HEK293 (cell line): Measurements from ENCODE around the gene STIM2.
"Not testable (repeated sequence)": the region's sequence is repeated elsewhere in the genome, so short reads cannot be mapped to it uniquely, and the experiment has no call there.

Source experiments
- CTCF ChIA-PET: fragments of 350-600 bp; formaldehyde crosslinking; extraction: SDS; loops from one replicate; lab custom pipeline; 2021; ENCODE audit warnings: antibody characterized with exemption; lab: Yijun Ruan, JAX
- POLR2A ChIA-PET: fragments of 300-600 bp; formaldehyde crosslinking; extraction: SDS; loops from one replicate; lab custom pipeline; 2020; ENCODE audit warnings: antibody characterized with exemption, inconsistent platforms; lab: Yijun Ruan, JAX
- H3K27ac ChIP-seq: fragments of 200-500 bp; sonication (Bioruptor generic); 2 replicates; pipeline ENCODE4 v1.5.1; 2014; ENCODE audit warnings: low read depth, low read length, control low read depth, inconsistent platforms; ENCODE audit errors: extremely low read depth
- H3K36me3 ChIP-seq, 2 experiments: fragments of 200-500 bp in 1 of 2; sonication (Bioruptor generic) in 1 of 2; 1 replicate in 1 of 2; 2 replicates in 1 of 2; pipeline ENCODE4 v1.5.1; 2014 to 2017; ENCODE audit warnings: inconsistent platforms in 2 of 2, low read length in 2 of 2; ENCODE audit not compliant: control insufficient read depth in 2 of 2, insufficient read depth in 1 of 2
- H3K4me1 ChIP-seq: fragments of 200-500 bp; sonication (Bioruptor generic); 2 replicates; pipeline ENCODE4 v1.5.1; 2014; ENCODE audit warnings: mild to moderate bottlenecking, low read length, inconsistent platforms; ENCODE audit not compliant: control insufficient read depth, insufficient read depth
- H3K4me3 ChIP-seq: 2 replicates; pipeline ENCODE4 v1.5.1; 2011; ENCODE audit warnings: low read depth, mild to moderate bottlenecking, control low read depth, low read length, moderate library complexity
- H3K9me3 ChIP-seq: fragments of 200-500 bp; sonication (Bioruptor generic); 2 replicates; pipeline ENCODE4 v1.5.1; 2014; ENCODE audit warnings: low read depth, low read length, inconsistent platforms; ENCODE audit not compliant: control insufficient read depth, insufficient read depth
- EGR2 ChIP-seq: fragments of 450-650 bp; formaldehyde crosslinking; IDR thresholded peaks from 2 replicates; pipeline ENCODE4 v1.5.1; 2016; ENCODE audit warnings: low read depth, missing biosample characterization, missing genetic modification characterization
- GLI4 ChIP-seq: fragments of 450-650 bp; formaldehyde crosslinking; IDR thresholded peaks from 2 replicates; pipeline ENCODE4 v1.5.1; 2016; ENCODE audit warnings: missing biosample characterization, missing genetic modification characterization
- GLIS1 ChIP-seq: fragments of 450-650 bp; formaldehyde crosslinking; IDR thresholded peaks from 2 replicates; pipeline ENCODE4 v1.5.1; 2016; ENCODE audit warnings: missing biosample characterization, missing genetic modification characterization
- KLF16 ChIP-seq: fragments of 450-650 bp; formaldehyde crosslinking; IDR thresholded peaks from 2 replicates; pipeline ENCODE4 v1.5.1; 2017; ENCODE audit warnings: missing biosample characterization, missing genetic modification characterization
- KLF9 ChIP-seq: fragments of 450-650 bp; formaldehyde crosslinking; IDR thresholded peaks from 2 replicates; pipeline ENCODE4 v1.5.1; 2016; ENCODE audit warnings: missing biosample characterization, missing genetic modification characterization, low read depth
- MZF1 ChIP-seq: fragments of 450-650 bp; formaldehyde crosslinking; IDR thresholded peaks from 2 replicates; pipeline ENCODE4 v1.5.1; 2017; ENCODE audit warnings: missing biosample characterization, missing genetic modification characterization, borderline replicate concordance
- SCRT2 ChIP-seq: fragments of 450-650 bp; formaldehyde crosslinking; IDR thresholded peaks from 2 replicates; pipeline ENCODE4 v1.5.1; 2016; ENCODE audit warnings: missing biosample characterization, missing genetic modification characterization
- WT1 ChIP-seq: fragments of 450-650 bp; formaldehyde crosslinking; IDR thresholded peaks from 2 replicates; pipeline ENCODE4 v1.5.1; 2016; ENCODE audit warnings: missing biosample characterization, missing genetic modification characterization
- ZBTB20 ChIP-seq: fragments of 450-650 bp; formaldehyde crosslinking; IDR thresholded peaks from 2 replicates; pipeline ENCODE4 v1.5.1; 2016; ENCODE audit warnings: missing biosample characterization, missing genetic modification characterization
- ZBTB21 ChIP-seq: fragments of 450-650 bp; formaldehyde crosslinking; IDR thresholded peaks from 2 replicates; pipeline ENCODE4 v1.5.1; 2017; ENCODE audit warnings: missing biosample characterization, missing genetic modification characterization
- ZBTB26 ChIP-seq: fragments of 450-650 bp; formaldehyde crosslinking; optimal IDR thresholded peaks from 2 replicates; pipeline ENCODE3; 2016; ENCODE audit warnings: missing biosample characterization, mild to moderate bottlenecking, missing genetic modification characterization
- ZBTB7A ChIP-seq: fragments of 450-650 bp; formaldehyde crosslinking; IDR thresholded peaks from 2 replicates; pipeline ENCODE4 v1.5.1; 2016; ENCODE audit warnings: low read depth, missing biosample characterization, missing genetic modification characterization
- ZNF174 ChIP-seq: fragments of 450-650 bp; formaldehyde crosslinking; IDR thresholded peaks from 2 replicates; pipeline ENCODE4 v1.5.0; 2017; ENCODE audit warnings: missing biosample characterization, mild to moderate bottlenecking, missing genetic modification characterization
- ZNF266 ChIP-seq: fragments of 450-650 bp; formaldehyde crosslinking; IDR thresholded peaks from 2 replicates; pipeline ENCODE4 v1.5.1; 2016; ENCODE audit warnings: missing biosample characterization, missing genetic modification characterization, low read depth
- ZNF311 ChIP-seq: fragments of 450-650 bp; formaldehyde crosslinking; IDR thresholded peaks from 2 replicates; pipeline ENCODE4 v1.5.1; 2017; ENCODE audit warnings: missing biosample characterization, missing genetic modification characterization, borderline replicate concordance
- ZNF404 ChIP-seq: fragments of 450-650 bp; formaldehyde crosslinking; IDR thresholded peaks from 2 replicates; pipeline ENCODE4 v1.5.1; 2017; ENCODE audit warnings: missing biosample characterization, missing genetic modification characterization
- ZNF426 ChIP-seq: fragments of 450-650 bp; formaldehyde crosslinking; IDR thresholded peaks from 2 replicates; pipeline ENCODE4 v1.5.1; 2017; ENCODE audit warnings: missing biosample characterization, missing genetic modification characterization, mild to moderate bottlenecking, inconsistent platforms, moderate library complexity
- ZNF433 ChIP-seq: fragments of 450-650 bp; formaldehyde crosslinking; IDR thresholded peaks from 2 replicates; pipeline ENCODE4 v1.5.1; 2016; ENCODE audit warnings: missing biosample characterization, missing genetic modification characterization, low read depth
- ZNF514 ChIP-seq: fragments of 450-650 bp; formaldehyde crosslinking; IDR thresholded peaks from 2 replicates; pipeline ENCODE4 v1.5.1; 2016; ENCODE audit warnings: missing biosample characterization, missing genetic modification characterization
- ZNF558 ChIP-seq: fragments of 450-650 bp; formaldehyde crosslinking; IDR thresholded peaks from 2 replicates; pipeline ENCODE4 v1.5.1; 2016; ENCODE audit warnings: missing biosample characterization, missing genetic modification characterization
- ZNF560 ChIP-seq: fragments of 450-650 bp; formaldehyde crosslinking; IDR thresholded peaks from 2 replicates; pipeline ENCODE4 v1.5.1; 2017; ENCODE audit warnings: missing biosample characterization, missing genetic modification characterization, borderline replicate concordance
- ZNF596 ChIP-seq: fragments of 450-650 bp; IDR thresholded peaks from 2 replicates; pipeline ENCODE4 v1.5.0; 2018; ENCODE audit warnings: missing biosample characterization, mild to moderate bottlenecking, missing genetic modification characterization, moderate library complexity
- ZNF639 ChIP-seq: fragments of 450-650 bp; formaldehyde crosslinking; IDR thresholded peaks from 2 replicates; pipeline ENCODE4 v1.5.1; 2016; ENCODE audit warnings: missing biosample characterization, missing genetic modification characterization
- ZNF701 ChIP-seq: fragments of 450-650 bp; formaldehyde crosslinking; IDR thresholded peaks from 2 replicates; pipeline ENCODE4 v1.5.1; 2016; ENCODE audit warnings: missing biosample characterization, missing genetic modification characterization
- ZNF747 ChIP-seq: fragments of 450-650 bp; formaldehyde crosslinking; IDR thresholded peaks from 2 replicates; pipeline ENCODE4 v1.5.1; 2016; ENCODE audit warnings: missing biosample characterization, missing genetic modification characterization
- ZNF791 ChIP-seq: fragments of 450-650 bp; formaldehyde crosslinking; IDR thresholded peaks from 2 replicates; pipeline ENCODE4 v1.5.1; 2016; ENCODE audit warnings: missing biosample characterization, missing genetic modification characterization
- TF ChIP-seq, protein P1 (sequence below): sonication (generic); formaldehyde crosslinking; IDR thresholded peaks from 2 replicates; pipeline ENCODE4 v1.8.1; 2022; ENCODE audit warnings: mild to moderate bottlenecking, moderate library complexity, missing genetic modification reagents

Gene STIM2

GRCh38 chr4:26962720-26963119, 102.1 kb downstream of the STIM2 start:
- H3K27ac ChIP-seq: no peak overlapping the region
- no peaks in the 10 kb centered on the region for H3K36me3 ChIP-seq
- H3K9me3 ChIP-seq: no peaks in the 10 kb centered on the region
- TF ChIP-seq KLF16 (no peak), ZNF558 (tag by site-specific recombination) (no peak), ZNF433 (tag by site-specific recombination) (no peak), EGR2 (tag by site-specific recombination) (no peak), ZNF174 (no peak), GLIS1 (tag by site-specific recombination) (no peak), KLF9 (tag by site-specific recombination) (no peak), ZBTB21 (tag by site-specific recombination) (no peak), ZNF596 (no peak), ZNF266 (tag by site-specific recombination) (no peak), ZNF514 (tag by site-specific recombination) (no peak), ZNF311 (tag by site-specific recombination) (no peak), ZNF639 (no peak), MZF1 (tag by site-specific recombination) (no peak), GLI4 (tag by site-specific recombination) (no peak), WT1 (tag by site-specific recombination) (no peak), ZBTB20 (tag by site-specific recombination) (no peak)
- TF ChIP-seq, protein P1, sequence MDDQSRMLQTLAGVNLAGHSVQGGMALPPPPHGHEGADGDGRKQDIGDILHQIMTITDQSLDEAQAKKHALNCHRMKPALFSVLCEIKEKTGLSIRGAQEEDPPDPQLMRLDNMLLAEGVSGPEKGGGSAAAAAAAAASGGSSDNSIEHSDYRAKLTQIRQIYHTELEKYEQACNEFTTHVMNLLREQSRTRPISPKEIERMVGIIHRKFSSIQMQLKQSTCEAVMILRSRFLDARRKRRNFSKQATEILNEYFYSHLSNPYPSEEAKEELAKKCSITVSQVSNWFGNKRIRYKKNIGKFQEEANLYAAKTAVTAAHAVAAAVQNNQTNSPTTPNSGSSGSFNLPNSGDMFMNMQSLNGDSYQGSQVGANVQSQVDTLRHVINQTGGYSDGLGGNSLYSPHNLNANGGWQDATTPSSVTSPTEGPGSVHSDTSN (CRISPR knock-in tag): no peak
- ChIA-PET CTCF (no interaction called here), POLR2A (no interaction called here)
- H3K4me1 ChIP-seq: no peaks in the 10 kb centered on the region
- H3K4me3 ChIP-seq: no peak overlapping the region

GRCh38 chr4:26964512-26964911, 103.9 kb downstream of the STIM2 start:
- CTCF ChIA-PET: no interaction called here

GRCh38 chr4:26964994-26965393, 104.4 kb downstream of the STIM2 start:
- POLR2A ChIA-PET: interaction anchor here (1.0 kb wide), 1 partner anchor 104 kb away, joined by 4 read pairs; the partner anchor contains the start of gene STIM2
- no peak for TF ChIP-seq ZNF560 (tag by site-specific recombination)
- no peak for TF ChIP-seq ZBTB7A (tag by site-specific recombination)
- no peak for TF ChIP-seq SCRT2 (tag by site-specific recombination)
- no peak for TF ChIP-seq ZNF558 (tag by site-specific recombination)
- no peak for TF ChIP-seq ZNF791 (tag by site-specific recombination)
- TF ChIP-seq ZNF701 (tag by site-specific recombination): no peak
- TF ChIP-seq ZNF404 (tag by site-specific recombination): no peak
- TF ChIP-seq ZBTB26 (tag by site-specific recombination): no peak
- no peak for TF ChIP-seq ZNF426 (tag by site-specific recombination)
- no peak overlapping the region for H3K4me3 ChIP-seq
- no peak overlapping the region for H3K27ac ChIP-seq
- H3K9me3 ChIP-seq: no peaks in the 10 kb centered on the region
- CTCF ChIA-PET: no interaction called here
- H3K36me3 ChIP-seq: no peaks in the 10 kb centered on the region
- no peaks in the 10 kb centered on the region for H3K4me1 ChIP-seq

More at GRCh38 chr4:26964512-26964911, 103.9 kb downstream of the STIM2 start:
- H3K4me1 ChIP-seq: no peaks in the 10 kb centered on the region
- H3K36me3 ChIP-seq: no peaks in the 10 kb centered on the region
- POLR2A ChIA-PET: interaction anchor here (1.0 kb wide), 1 partner anchor 104 kb away, joined by 4 read pairs; the partner anchor contains the start of gene STIM2
- no peaks in the 10 kb centered on the region for H3K9me3 ChIP-seq
- H3K27ac ChIP-seq: no peak overlapping the region
- TF ChIP-seq ZNF747 (tag by site-specific recombination) (no peak), ZBTB20 (tag by site-specific recombination) (no peak)
- TF ChIP-seq, all 188 proteins: peak for 0
- no peak overlapping the region for H3K4me3 ChIP-seq

DNA sequence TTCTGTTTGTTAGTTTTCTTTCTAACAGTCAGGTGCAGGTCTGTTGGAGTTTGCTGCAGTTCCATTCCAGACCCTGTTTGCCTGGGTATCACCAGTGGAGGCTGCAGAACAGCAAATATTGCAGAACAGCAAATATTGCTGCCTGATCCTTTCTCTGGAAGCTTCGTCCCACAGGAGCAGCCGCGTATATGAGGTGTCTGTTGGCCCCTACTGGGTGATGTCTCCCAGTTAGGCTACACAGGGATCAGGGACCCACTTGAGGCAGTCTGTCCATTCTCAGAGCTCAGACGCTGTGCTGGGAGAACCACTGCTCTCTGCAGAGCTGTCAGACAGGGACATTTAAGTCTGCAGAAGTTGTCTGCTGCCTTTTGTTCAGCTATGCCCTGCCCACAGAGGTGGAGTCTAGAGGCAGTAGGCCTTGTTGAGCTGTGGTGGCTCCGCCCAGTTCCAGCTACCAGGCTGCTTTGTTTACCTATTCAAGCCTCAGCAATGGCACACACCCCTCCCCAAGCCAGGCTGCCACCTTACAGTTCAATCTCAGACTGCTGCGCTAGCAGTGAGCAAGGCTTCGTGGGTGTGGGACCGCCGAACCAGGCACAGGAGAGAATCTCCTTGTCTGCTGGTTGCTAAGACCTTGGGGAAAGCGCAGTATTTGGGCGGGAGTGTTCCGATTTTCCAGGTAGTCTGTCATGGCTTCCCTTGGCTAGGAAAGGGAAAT, 115.0 kb downstream of the STIM2 start:
- POLR2A ChIA-PET, H3K9me3 ChIP-seq, H3K4me3 ChIP-seq, H3K4me1 ChIP-seq, H3K36me3 ChIP-seq, CTCF ChIA-PET, H3K27ac ChIP-seq: not testable (repeated sequence)
